ENCODE measurements around the gene YPEL2.

DNA sequence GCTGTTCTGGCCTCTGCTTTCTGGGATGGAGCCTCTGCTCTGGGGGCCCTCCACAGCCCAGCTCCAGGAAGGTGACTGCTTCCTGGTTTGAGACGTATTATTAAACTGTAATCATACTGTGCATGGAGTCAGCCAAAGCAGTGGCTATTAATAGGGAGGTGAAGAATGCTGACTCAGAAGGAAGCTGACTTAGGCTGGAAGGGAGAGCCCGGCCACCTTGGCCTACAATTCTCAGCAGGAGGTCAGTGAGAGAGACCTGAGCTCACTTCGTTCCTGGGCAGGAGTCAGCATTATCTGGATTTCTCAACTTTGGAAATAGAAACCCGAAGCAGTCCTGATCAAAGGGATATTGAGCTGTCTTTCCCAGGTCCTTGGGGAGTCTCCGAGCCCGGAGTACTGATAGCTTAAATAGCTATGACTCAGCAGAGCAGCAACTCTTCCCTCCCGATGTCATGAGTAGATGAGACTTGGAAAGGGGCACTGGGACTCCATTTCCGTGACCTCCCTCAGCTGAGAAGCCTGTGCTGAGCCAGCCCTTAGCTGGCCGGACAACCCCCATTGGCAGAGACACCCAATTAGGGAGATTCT, 91.8 kb downstream of the YPEL2 start:
- TF ChIP-seq CTCF (IDR thresholded peaks at IDR 0.05) = no peak
- TF ChIP-seq POLR2A (IDR thresholded peaks at IDR 0.05) = no peak
